Ramos (cell line): ENCODE measurements around the gene CCND2.

Source experiments
- in situ Hi-C: fragments of 300-500 bp; cut with MboI; formaldehyde crosslinking; loops from one replicate; pipeline ENCODE4 v1.14.3; 2022; ENCODE audit warnings: low sequenced_read_pairs; ENCODE audit not compliant: unreplicated experiment

CCND2 gene

DNA sequence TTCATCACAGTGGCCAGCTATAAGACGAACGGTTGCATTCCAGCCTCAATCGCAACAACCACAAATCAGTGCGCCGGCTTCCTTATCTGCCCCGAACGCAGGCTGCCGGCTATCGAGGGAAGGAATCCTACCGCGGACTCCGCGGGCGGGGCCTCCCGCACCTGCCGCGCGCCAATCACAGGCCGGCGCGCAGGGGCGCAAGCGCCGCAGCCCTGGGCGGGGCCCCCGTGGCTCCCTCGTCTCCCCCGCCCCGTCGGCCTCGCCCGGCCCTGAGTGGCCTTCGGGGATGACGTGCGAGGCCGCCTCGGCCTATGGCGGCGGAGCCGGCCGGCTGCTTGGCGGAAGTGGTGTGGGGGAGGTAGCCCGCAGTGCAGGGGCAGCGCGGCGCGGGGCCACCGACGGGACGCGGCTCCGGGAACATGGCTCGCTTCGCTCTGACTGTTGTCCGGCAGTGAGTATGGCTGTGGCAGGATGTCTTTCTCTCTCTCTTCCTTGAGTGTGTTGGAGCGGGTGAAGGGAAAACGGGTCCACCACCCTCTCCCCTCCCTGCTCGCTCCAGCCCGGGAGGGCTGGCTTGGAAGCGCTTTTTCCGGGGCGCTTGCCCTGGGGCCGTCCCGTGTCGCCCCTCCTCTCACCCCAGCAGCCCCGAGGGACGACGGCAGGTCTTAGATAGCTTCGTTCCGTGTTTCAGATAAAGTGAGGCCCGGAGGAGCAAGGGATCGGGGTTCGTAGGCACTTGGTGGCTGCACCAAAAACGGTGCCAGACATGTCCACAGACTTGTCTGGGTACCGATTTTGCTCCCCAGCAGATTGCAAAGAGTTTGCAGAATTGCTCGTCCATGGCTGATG lies 47.5 kb downstream of the CCND2 start, which contains the start of gene TIGAR:
Gene TIGAR (plus strand): TSS at position 361 of the 849 bp plus-strand sequence. CDS start 59 bp downstream, at position 420.
- in situ Hi-C loops = no loop called here

DNA sequence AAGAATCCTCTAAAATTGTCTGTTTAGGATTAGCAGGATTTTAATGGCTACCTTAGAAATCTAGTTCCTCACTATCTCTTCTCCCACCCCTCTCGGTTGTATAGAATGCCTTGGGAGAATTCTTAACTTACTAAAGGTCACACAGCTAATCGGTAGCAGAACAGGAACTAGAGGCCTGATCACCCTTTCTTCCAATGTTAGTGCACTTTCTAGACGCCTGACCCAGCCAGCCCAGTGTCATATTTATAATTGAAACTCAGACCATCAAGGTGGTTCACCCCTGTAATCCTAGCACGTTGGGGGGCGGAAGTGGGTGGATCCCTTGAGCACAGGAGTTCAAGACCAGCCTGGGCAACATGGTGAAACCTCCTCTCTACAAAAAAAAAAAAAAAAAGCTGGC lies 49.2 kb downstream of the CCND2 start:
- in situ Hi-C loops = no loop called here
